Measurements from ENCODE around the gene PPP1CB. TPM values are rescaled to one million over a fixed set of nuclear protein-coding genes. Genes with fewer than 3 reads are reported as not detected.

Gene PPP1CB
- total RNA-seq, 1 donor from 2014 or later, result 461 TPM

- Histone ChIP-seq H3K27ac (replicated peaks) (no peak overlapping the region), H3K4me3 (no peak overlapping the region), H3K27me3 (ENCODE audit: low read depth) (no peaks in the 10 kb centered on the region), H3K4me1 (no peaks in the 10 kb centered on the region), H3K9me3 (replicated peaks) (no peaks in the 10 kb centered on the region), H3K36me3 (no peaks in the 10 kb centered on the region)
- no peak for DNase-seq
- intact Hi-C loops (cut with micrococcal nuclease), result no loop called here
- no peak for TF ChIP-seq CTCF (IDR thresholded peaks at IDR 0.05; ENCODE audit: borderline replicate concordance)
These were observed 82.3 kb downstream of the PPP1CB start for GRCh38 chr2:28833740-28834470.

- no peak overlapping the region for H3K4me3 ChIP-seq
- no peaks in the 10 kb centered on the region for H3K4me1 ChIP-seq
- no peak for DNase-seq
- H3K27ac ChIP-seq (replicated peaks), result no peak overlapping the region
- intact Hi-C loops (cut with micrococcal nuclease), result no loop called here
- no peaks in the 10 kb centered on the region for H3K9me3 ChIP-seq (replicated peaks)
- TF ChIP-seq CTCF (IDR thresholded peaks at IDR 0.05; ENCODE audit: borderline replicate concordance), result no peak
- H3K36me3 ChIP-seq, result no peaks in the 10 kb centered on the region
- no peaks in the 10 kb centered on the region for H3K27me3 ChIP-seq (ENCODE audit: low read depth)
These were observed 84.2 kb downstream of the PPP1CB start for GRCh38 chr2:28835781-28836180.

DNA sequence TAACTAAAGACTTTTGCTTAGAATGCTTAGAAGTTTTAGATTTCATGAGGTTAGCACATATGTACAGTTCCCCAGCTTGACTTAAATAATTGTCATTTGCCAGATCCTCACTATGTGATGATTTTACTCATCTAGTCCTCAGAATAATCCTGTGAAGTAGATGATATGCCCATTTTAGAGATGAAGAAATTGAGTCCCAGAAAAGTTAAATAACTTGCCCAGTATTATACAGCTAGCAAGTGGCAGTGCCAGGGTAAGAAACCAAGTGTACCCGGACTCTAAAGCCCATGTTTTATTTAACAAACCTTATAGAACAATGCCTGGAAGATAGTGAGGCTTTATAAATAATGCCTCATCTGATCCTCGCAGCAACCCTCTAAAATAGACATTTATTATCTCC, 87.3 kb downstream of the PPP1CB start:
- intact Hi-C loops (cut with micrococcal nuclease), result no loop called here
- Histone ChIP-seq H3K36me3 (peaks cover 3% of the 10 kb centered on the region), H3K27me3 (ENCODE audit: low read depth) (no peaks in the 10 kb centered on the region), H3K9me3 (replicated peaks) (no peaks in the 10 kb centered on the region), H3K27ac (replicated peaks) (no peak overlapping the region), H3K4me1 (no peaks in the 10 kb centered on the region), H3K4me3 (no peak overlapping the region)
- no peak for DNase-seq
- TF ChIP-seq CTCF (IDR thresholded peaks at IDR 0.05; ENCODE audit: borderline replicate concordance), result no peak

GRCh38 chr2:28842042-28842441, 90.4 kb downstream of the PPP1CB start:
- no peaks in the 10 kb centered on the region for H3K4me1 ChIP-seq
- no peak for TF ChIP-seq CTCF (IDR thresholded peaks at IDR 0.05; ENCODE audit: borderline replicate concordance)
- no peak overlapping the region for H3K27ac ChIP-seq (replicated peaks)
- intact Hi-C loops (cut with micrococcal nuclease), result no loop called here
- H3K27me3 ChIP-seq (ENCODE audit: low read depth), result no peaks in the 10 kb centered on the region
- no peaks in the 10 kb centered on the region for H3K9me3 ChIP-seq (replicated peaks)
- peaks cover 9% of the 10 kb centered on the region for H3K36me3 ChIP-seq
- no peak for DNase-seq
- H3K4me3 ChIP-seq, result no peak overlapping the region

Other genes with a start within 250 kb of the PPP1CB start
- gene SPDYA, start 59.0 kb downstream of the PPP1CB start, total RNA-seq, result 0.14 TPM
- gene TRMT61B, start 118.5 kb downstream of the PPP1CB start, total RNA-seq, result 21.9 TPM
- gene WDR43, start 142.8 kb downstream of the PPP1CB start, total RNA-seq, result 21.0 TPM
- gene TOGARAM2, start 229.5 kb downstream of the PPP1CB start, total RNA-seq, result 51.9 TPM